Pancreas (tissue), 10 donors: ENCODE data around the gene RAB38. TPM values are rescaled to one million over a fixed set of nuclear protein-coding genes. Genes with fewer than 3 reads are reported as not detected.

Experiments used
- ATAC-seq, 4 donors: fragments of 200-7000 bp; cut with Tn5 transposase; one replicate each; pipeline versions ENCODE4 v1.8.0 to v1.9.1; 2020; ENCODE audit warnings: mild to moderate bottlenecking in 4 of 4, moderate library complexity in 4 of 4
- DNase-seq, 6 donors: peaks; one replicate each; pipeline ENCODE4 v3.0.0-alpha.2; 2020
- FAIRE-seq: peaks from 2 replicates; lab custom pipeline; 2012; peaks lifted over from hg19 to GRCh38; lab: Jason Lieb, UNC
- H3K27ac ChIP-seq, 4 donors: fragments of 200-600 bp; sonication (generic); 1 replicate in 3 of 4; 2 replicates in 1 of 4; pipeline versions ENCODE4 v1.5.0 to v1.8.0; 2020
- H3K27me3 ChIP-seq, 4 donors: fragments of 200-600 bp; one replicate each; pipeline ENCODE4 v1.8.0; 2021
- H3K36me3 ChIP-seq, 3 donors: fragments of 200-600 bp; sonication (generic) in 1 of 3; one replicate each; pipeline versions ENCODE4 v1.5.0 to v1.8.0; 2020 to 2021
- H3K4me1 ChIP-seq, 3 donors: fragments of 200-600 bp; one replicate each; pipeline ENCODE4 v1.8.0; 2021
- H3K4me3 ChIP-seq, 4 donors: fragments of 200-600 bp; sonication (generic) in 2 of 4; one replicate each; pipeline versions ENCODE4 v1.5.0 to v1.8.0; 2020 to 2021
- H3K9me3 ChIP-seq, 4 donors: fragments of 200-600 bp; one replicate each; pipeline ENCODE4 v1.8.0; 2021
- whole genome bisulfite sequencing, 2 donors: extraction: QIAGEN DNeasy Blood & Tissue Kit; methylation state at CpG; one replicate each; pipeline ENCODE4 v1.1.7; 2013; 5-methylcytosine and 5-hydroxymethylcytosine counted together
- intact Hi-C, 3 donors: fragments of 100-400 bp; cut with DNase I; formaldehyde crosslinking; loops; one replicate each; pipeline versions ENCODE4 v1.11.1 to v1.14.2; 2022
- polyA plus RNA-seq, 2 donors: library from polyadenylated mRNA; stranded (reverse); fragments of 200-250 nt; gene quantifications; one replicate each; pipeline ENCODE4 v1.2.3, GENCODE V29; 2013
- total RNA-seq, 6 donors: library from RNA; stranded (reverse); fragmentation: NEBNext Ultra II Directional in 4 of 6; extraction: Animal tissue kit (Norgen Biotek cat#: 25700) in 4 of 6; gene quantifications; one replicate each; pipeline versions ENCODE4 v1.2.1 to v1.2.4, GENCODE V29; 2021 to 2023
- TF ChIP-seq, protein P1 (sequence below), 4 donors: fragments of 200-600 bp; sonication (generic) in 3 of 4; IDR thresholded peaks; one replicate each; pipeline versions ENCODE4 v1.5.0 to v1.8.0; 2021; ENCODE audit warnings: antibody characterized with exemption in 4 of 4
- donor health status: healthy with polysubstance abuse.
- donor health status: DM: no; HTN: no; CAD: no; lungs with moderate emphysema.
- donor health status: DM: no; HTN: no; CAD: no.
- donor health status: control.
- donor health status: control.
- donor health status: Bipolar disorder and iron deficiency.
- donor health status: DM: yes; HTN: yes; CAD: no.
- donor health status: DM: no; HTN: no; CAD: no.
- donor health status: DM: no; HTN: no; CAD: no.
- donor health status: DM: yes; HTN: yes; CAD: no.

Gene RAB38
- total and polyA plus RNA-seq, 8 donors = 0.65 to 1.9 (median 1.2) TPM

DNA sequence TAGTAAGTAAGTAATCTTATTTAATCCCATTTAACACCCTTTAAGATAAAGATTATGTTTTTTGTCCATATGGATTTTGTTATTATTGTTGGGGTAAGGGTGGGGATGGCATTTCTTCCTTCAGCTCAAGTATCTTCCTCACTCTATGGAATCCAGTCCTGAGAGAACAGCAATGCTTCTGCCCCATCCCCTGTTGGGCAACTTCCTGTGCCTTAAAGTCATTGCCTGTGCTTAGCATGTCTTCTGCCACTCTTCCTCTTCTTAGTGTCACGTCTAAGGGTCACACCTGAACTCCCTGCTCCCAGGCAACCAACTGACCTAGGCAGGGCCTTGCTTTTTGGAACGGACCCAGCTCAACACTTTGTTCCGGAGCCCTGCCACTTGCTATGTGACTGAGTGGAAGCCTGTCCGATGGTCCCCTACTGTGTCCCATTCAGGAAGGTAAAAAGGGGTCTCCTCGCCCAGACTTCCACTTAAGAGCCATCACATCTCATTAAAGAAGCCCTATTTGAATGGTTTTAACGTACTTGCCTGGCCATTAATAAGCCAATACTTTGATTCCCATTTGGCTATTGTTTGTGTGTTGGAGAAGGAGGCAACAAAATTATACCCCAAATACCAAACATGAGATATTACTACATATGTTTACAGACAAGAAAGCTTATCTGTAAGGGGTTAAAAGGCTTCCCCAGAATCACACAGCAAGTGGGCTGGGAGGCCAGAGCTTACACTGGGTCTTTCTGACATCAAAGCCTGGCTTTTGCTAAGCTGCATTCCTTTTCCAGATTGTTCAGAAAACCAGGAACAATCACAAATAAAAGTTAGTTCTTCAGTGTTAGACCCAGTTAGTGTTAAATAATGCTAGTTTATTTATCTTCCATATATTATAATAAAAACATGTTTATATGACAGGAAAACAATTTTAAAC lies 59.2 kb downstream of the RAB38 start:
- no peaks in the 10 kb centered on the region for H3K36me3 ChIP-seq
- no peak for FAIRE-seq
- H3K4me3 ChIP-seq = no peak overlapping the region
- no peak for DNase-seq
- H3K4me1 ChIP-seq = peaks cover 0 to 3% (median 0%) of the 10 kb centered on the region in 3 donors
- WGBS, 2 donors = 89 to 94% methylated on average over 6 of the region's 6 CpGs
- no peaks in the 10 kb centered on the region for H3K9me3 ChIP-seq
- no peaks in the 10 kb centered on the region for H3K27me3 ChIP-seq
- no peak for ATAC-seq
- intact Hi-C loops = no loop called here
- no peak overlapping the region for H3K27ac ChIP-seq
- TF ChIP-seq, protein P1, sequence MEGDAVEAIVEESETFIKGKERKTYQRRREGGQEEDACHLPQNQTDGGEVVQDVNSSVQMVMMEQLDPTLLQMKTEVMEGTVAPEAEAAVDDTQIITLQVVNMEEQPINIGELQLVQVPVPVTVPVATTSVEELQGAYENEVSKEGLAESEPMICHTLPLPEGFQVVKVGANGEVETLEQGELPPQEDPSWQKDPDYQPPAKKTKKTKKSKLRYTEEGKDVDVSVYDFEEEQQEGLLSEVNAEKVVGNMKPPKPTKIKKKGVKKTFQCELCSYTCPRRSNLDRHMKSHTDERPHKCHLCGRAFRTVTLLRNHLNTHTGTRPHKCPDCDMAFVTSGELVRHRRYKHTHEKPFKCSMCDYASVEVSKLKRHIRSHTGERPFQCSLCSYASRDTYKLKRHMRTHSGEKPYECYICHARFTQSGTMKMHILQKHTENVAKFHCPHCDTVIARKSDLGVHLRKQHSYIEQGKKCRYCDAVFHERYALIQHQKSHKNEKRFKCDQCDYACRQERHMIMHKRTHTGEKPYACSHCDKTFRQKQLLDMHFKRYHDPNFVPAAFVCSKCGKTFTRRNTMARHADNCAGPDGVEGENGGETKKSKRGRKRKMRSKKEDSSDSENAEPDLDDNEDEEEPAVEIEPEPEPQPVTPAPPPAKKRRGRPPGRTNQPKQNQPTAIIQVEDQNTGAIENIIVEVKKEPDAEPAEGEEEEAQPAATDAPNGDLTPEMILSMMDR (IDR thresholded peaks at IDR 0.05) = no peak

DNA sequence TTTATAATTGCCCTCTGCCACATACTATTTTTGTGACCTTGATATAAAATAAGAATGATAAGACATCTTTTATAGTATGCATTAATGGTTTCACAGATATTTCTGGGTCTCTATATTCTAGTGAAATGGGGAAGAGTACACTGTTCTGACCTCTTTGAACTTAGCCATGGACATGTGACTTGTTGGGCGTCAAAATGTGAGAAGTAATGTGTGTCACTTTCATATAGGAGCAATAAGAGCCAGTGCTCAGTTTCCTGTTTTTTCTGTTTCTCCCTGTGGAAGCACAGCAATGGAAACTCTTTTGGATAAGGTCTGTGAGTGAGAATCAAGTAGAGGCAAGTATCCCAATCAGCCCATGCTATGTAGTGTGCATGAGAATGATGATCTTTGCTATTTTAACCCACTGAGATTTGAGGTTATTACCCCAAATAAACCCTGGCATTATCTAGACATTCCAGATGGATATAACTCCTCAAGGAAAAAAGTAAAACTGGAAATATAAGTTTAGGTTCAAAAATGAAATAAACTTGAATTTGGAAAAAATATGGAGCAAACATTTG lies 60.7 kb downstream of the RAB38 start:
- 77 to 86% methylated on average over 1 of the region's 1 CpG for WGBS, 2 donors
- DNase-seq (no peak), FAIRE-seq (no peak), ATAC-seq (no peak)
- Histone ChIP-seq H3K4me3 (no peak overlapping the region), H3K27me3 (no peaks in the 10 kb centered on the region), H3K9me3 (no peaks in the 10 kb centered on the region), H3K27ac (no peak overlapping the region), H3K4me1 (peaks cover 0 to 3% (median 0%) of the 10 kb centered on the region in 3 donors), H3K36me3 (no peaks in the 10 kb centered on the region)
- intact Hi-C loops = no loop called here
- TF ChIP-seq, protein P1 (IDR thresholded peaks at IDR 0.05) = no peak

DNA sequence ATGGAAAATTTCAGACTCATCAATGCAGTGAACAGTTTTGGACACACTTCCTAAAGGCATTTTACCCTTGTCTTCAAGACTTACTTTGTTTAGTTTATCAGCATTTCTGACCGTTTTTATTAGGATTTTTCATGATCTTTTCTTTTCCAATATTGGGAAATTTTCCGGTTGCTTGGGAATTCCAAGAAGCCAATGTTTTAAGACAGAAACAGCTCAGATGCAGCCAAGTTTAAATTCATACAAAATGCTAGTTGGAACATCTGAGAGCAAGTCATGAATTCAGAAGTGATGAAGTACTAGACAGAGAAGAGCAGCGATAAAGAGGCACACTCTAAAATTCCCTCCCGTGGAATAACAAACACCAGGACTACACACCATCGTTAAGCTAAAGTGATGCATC lies 68.6 kb downstream of the RAB38 start:
- WGBS, 2 donors = 84 to 85% methylated on average over 5 of the region's 5 CpGs
- Histone ChIP-seq H3K4me3 (no peak overlapping the region), H3K27me3 (no peaks in the 10 kb centered on the region), H3K9me3 (no peaks in the 10 kb centered on the region), H3K27ac (no peak overlapping the region), H3K4me1 (peaks cover 4 to 24% (median 19%) of the 10 kb centered on the region in 3 donors), H3K36me3 (no peaks in the 10 kb centered on the region)
- TF ChIP-seq, protein P1 (IDR thresholded peaks at IDR 0.05) = no peak
- DNase-seq (no peak), FAIRE-seq (no peak), ATAC-seq (no peak)
- intact Hi-C loops = no loop called here

DNA sequence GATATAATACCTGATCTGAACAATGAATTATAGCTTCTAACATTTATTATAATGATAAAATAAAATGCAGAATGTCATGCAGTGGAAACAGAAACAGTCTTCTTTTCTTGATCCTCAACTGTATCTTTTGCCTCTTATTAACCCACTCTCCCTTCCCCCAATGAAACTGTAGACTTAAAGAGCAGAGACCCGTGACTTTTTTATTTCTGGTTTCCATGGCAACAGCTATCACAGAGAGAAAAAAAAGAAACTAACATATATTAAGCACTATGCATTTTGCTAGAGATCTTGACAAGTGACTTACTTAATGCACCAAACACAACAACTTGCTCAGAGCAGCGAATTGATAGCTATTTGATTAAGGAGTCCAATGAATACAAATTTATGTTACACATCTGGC lies 69.3 kb downstream of the RAB38 start:
- TF ChIP-seq, protein P1 (IDR thresholded peaks at IDR 0.05) = no peak
- Histone ChIP-seq H3K27me3 (no peaks in the 10 kb centered on the region), H3K27ac (no peak overlapping the region), H3K9me3 (no peaks in the 10 kb centered on the region), H3K4me1 (peaks cover 4 to 24% (median 19%) of the 10 kb centered on the region in 3 donors), H3K36me3 (no peaks in the 10 kb centered on the region), H3K4me3 (no peak overlapping the region)
- DNase-seq = no peak
- WGBS, 2 donors = 63 to 66% methylated on average over 2 of the region's 2 CpGs
- no peak for FAIRE-seq
- intact Hi-C loops = no loop called here
- ATAC-seq = no peak
